ENCODE measurements around the gene GALNTL6. TPM values are rescaled to one million over a fixed set of nuclear protein-coding genes. Genes with fewer than 3 reads are reported as not detected.

GALNTL6 gene
- total and polyA plus RNA-seq, 9 of the 15 experiments (the other 6 are each of a cell fraction or from before 2014, with no cell fraction given) = 0.18 to 0.50 (median 0.29) TPM

- TF ChIP-seq NR2C1 (IDR thresholded peaks at IDR 0.05) (no peak), NR2C1 (tag; IDR thresholded peaks at IDR 0.05) (no peak), USF1 (CRISPR knock-in tag; IDR thresholded peaks at IDR 0.05) (no peak), TAF7 (tag; IDR thresholded peaks at IDR 0.05) (0 out of 2 replicates have a peak, but pooled peaks have one; percentile 51), KAT2B (IDR thresholded peaks at IDR 0.05; ENCODE audit: low read depth, low read length) (no peak), ZC3H11A (IDR thresholded peaks at IDR 0.05; ENCODE audit: low read depth, low read length) (no peak), ZBTB26 (CRISPR knock-in tag; IDR thresholded peaks at IDR 0.05) (no peak), MED1 (CRISPR knock-in tag; IDR thresholded peaks at IDR 0.05; ENCODE audit: borderline replicate concordance) (no peak), SPI1 (IDR thresholded peaks at IDR 0.05; ENCODE audit: borderline replicate concordance, low read depth, low read length) (peak; percentile 88), ETS2 (tag; IDR thresholded peaks at IDR 0.05; ENCODE audit: borderline replicate concordance, poor library complexity, severe bottlenecking) (no peak), ZBTB1 (CRISPR knock-in tag; IDR thresholded peaks at IDR 0.05; ENCODE audit: borderline replicate concordance, low read depth) (no peak), ZNF778 (CRISPR knock-in tag; IDR thresholded peaks at IDR 0.05) (no peak), NONO (IDR thresholded peaks at IDR 0.05; ENCODE audit: low read depth in 2 of 2, low read length in 1 of 2) (no peak), TGIF2 (CRISPR knock-in tag; IDR thresholded peaks at IDR 0.05) (no peak), PBX2 (CRISPR knock-in tag; IDR thresholded peaks at IDR 0.05; ENCODE audit: low read depth) (no peak), PBX2 (tag; conservative IDR thresholded peaks at IDR 0.05; ENCODE audit: low read depth) (0 out of 2 replicates have a peak, but pooled peaks have one; percentile 9), ETS1 (conservative IDR thresholded peaks at IDR 0.05; ENCODE audit: control insufficient read depth, low read depth, low read length) (0 out of 2 replicates have a peak, but pooled peaks have one; percentile 29), HOMEZ (CRISPR knock-in tag; IDR thresholded peaks at IDR 0.05) (no peak), SMARCA5 (IDR thresholded peaks at IDR 0.05) (no peak), PCBP2 (IDR thresholded peaks at IDR 0.05; ENCODE audit: low read depth, low read length, poor library complexity, severe bottlenecking) (no peak), SRSF7 (optimal IDR thresholded peaks at IDR 0.05; ENCODE audit: low read depth, low read length) (no peak)
These were observed 342.7 kb downstream of the GALNTL6 start (continued) for GRCh38 chr4:172155838-172156345.

Data from K562 (cell line).